ENCODE measurements around the gene SIX1.

The SIX1 gene

DNA sequence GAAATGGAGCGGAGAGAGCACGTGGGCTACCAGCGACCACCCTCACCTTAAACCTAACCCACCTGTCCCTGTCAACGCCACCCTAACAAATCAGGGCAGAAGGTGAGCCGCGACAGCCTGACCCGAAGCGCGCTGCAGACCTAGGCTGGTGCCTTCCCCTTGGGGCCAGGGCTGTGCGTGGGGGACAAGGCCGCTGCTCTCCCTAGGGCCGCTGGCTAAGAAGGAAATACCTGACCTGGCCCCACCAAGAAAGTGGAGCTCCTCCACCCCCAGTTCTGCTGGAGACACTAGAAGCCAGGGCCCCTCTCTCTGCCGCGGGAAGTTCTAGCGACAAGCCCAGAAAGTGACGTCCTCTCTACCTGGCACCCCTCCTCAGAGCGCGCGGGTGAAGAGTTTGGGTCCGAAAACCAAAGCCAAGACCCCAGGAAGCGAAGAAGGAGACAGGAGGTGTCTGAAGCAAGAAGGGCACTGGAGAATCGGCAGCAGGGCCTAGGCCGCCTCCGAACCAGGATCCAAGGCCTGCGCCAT, 7.5 kb downstream of the SIX1 start:
- no peak for DNase-seq (ENCODE audit: low read depth)

DNA sequence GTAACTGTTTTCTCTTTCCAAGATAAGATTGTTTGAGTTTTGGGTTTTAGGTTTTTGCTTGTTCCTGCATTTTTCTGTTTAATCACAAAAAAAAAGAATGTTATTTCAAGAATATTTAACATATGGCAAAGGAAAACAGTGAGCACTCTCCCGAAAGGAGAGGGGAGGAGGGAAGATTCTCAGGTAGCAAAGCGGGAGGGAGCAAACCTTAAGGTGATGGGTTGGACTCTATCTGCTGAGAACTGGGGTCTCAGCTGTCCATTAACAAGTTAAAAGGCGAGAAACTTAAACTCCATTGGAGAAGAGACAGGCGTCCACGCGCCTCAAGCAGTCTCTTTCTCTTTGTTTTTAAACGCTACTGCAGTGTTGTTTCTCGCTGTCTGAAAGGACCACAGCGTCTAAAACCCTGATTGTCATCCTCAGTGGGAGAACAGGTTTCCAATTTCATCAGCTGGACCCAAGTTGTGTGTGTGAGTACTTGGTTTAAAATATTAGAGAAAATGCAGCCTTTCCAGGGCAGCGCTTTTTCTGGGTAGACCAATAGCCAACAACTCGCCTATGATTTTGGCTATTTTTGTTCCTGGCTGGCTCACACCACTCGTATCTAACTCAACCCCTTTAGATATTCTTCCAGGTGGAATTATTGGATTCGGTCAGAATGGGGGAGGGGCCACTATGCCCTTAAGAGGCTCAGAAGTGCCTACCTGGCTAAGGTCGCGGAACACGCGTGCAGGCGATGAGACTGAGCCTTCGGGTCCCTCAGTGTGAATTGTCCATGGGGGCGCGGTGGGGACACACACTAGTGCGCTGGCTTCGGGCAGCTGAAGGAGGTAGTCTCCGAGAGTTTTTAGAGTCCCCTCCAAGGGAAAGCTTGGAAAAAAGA, 8.2 kb downstream of the SIX1 start:
- DNase-seq (ENCODE audit: low read depth) = no peak

DNA sequence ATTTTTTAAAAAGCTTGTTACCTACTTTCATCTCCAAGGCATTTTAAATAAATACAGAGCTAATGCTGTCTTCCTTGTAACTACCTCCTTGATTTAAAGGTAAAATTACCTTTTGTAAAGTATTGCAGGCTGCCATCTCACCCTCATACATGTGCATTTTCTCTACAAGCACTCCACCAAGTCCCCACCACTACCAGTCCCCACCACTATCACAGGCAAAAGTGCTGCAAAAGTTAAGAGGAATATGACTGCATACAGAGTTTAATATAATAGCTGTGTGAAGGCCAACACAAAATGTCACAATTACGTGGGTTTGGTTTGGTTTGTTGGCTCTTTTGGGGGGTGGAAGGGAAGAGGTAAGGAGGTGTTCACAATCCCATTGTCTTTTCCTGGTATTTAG, 9.6 kb downstream of the SIX1 start:
- no peak for DNase-seq (ENCODE audit: low read depth)

DNA sequence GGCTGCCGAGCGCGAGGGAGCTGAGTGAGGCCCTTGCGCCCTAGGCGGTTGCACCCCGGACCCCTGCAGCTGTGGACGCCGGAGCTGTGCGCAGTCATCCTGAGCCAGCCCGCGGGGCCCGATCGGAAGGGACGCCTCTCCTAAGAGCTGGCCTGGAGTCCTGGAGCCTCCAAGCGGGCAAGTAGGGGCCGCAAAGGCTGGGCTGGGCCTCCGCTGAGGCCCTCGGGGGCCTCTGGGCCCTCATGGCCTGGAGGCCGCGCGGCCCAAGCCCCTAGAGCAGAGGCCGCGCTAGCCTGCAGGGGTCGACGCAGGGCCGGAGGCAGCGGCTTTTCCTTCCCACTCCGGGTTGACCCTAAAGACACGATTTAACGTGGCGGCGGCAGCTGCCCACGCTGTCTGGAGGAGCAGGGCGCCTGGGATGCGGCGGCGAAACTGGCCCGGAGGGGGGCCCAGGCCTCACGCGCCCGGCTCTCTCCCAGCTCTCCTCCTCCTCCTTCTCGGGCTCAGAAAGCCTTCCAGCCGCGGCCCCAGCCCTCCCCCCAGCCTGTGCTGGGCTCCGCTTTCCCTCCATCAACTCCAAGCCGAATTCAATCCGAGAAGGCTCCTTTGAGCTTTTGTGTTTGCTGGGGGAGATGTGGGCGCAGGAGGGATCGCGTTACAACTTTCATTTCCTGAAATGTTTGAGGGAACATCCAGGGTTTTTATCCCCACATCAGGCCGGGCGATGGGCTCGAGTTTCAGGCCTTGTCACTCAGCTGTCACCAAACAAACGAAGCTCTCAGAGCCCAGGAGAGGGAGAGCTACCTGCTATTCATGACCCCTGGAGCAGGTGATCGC, 11.6 kb downstream of the SIX1 start:
- DNase-seq (ENCODE audit: low read depth) = no peak

DNA sequence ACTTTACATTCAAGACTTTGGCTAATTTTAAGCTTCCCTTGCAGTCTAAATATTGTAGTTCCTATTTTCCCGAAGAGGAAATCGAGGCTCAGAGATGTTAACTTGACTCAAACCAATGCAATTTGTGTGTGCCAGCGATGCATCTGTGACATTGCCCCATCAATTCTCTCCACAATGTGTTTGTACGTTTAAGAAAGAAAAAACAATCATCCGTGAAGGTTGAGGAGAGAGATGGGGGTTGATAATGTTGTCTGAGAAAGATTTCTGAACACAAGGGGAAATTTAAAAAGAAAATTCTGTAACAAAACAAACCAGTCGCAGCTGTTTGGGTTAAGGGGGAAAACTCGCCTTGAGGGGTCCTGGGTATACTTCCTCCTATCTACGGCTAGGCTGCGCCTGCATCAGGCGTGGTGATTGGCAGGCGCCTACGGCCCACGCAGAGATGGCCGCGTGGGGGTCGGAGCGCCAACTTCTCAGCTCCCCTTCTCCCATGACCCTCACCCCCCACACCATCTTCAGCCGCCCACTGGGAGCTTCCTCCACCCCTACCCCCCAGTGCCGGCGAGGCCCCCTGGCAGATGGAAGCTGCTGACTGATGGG, 12.3 kb downstream of the SIX1 start:
- no peak for DNase-seq (ENCODE audit: low read depth)

DNA sequence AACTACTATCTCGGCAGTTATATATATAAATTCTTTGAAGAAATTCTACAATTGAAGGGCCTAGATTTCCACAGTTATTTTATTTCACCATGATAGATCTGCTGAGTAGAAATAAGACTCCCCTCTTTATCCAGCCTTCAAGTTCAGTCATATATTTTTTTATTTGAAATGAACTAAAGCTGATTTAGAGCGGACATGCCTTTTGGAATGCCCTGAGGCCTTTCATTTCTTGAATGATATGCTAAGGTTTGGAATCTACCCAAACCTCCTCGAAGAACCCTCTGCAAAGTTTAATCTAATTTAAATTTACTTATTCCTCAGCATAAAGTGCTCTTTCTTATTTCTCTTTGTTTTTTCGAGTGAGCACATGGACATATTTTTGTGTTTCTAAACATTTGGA, 15.1 kb downstream of the SIX1 start:
- no peak for DNase-seq (ENCODE audit: low read depth)

DNA sequence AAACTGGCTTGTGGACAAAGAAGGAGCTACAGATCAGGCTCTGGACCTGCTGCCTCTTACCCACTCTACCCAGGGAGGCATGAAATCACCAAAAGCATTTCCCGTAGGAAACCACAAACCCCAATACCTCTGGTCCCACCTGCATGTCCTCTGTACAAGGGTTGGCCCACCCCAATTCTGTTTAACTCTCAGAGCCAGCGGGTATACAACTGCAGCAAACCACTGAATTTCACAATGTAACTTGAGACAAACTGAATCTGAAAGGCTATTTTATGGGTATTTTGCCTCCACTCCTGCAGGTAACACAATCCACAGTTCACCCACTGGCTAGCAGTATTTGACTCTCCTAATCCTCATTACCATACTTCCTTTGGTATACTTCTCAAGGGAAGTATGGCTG, 16.5 kb downstream of the SIX1 start:
- DNase-seq (ENCODE audit: low read depth) = no peak

DNA sequence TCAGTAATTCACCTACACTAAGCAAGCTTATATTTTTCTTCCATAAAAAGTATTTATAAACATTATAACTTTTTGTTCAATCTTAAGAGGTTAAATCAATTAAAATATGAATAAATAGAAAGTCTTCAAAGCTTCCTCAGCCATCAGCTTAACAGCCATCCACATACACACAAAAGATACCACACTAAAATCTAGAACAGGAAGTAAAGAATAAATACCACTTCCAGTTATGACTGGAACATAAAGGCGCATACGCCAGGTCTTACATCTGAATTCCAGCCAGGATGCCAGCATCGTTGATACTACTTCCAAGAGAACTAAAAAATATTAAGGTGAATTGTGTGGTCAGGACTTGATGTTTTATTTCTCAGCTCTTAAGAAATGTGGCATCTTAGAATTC, 17.0 kb downstream of the SIX1 start:
- no peak for DNase-seq (ENCODE audit: low read depth)

DNA sequence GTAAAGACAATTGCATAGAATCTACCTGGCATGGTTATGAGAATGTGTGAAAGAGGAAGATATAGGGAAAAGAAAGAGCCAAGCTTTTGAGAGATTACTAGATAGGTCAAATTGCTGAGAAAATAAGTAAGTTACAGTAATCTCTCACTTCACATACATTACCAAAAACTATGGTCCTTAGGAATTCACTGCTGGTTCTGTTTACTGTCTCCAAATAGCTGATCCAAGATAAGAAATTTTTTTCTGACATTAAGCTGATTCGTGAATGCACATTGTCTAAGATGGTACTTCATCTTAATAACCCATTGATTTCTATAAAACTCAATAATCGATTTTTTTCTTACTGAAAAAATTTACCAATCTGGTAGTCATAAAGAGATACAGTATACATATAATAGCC, 17.4 kb downstream of the SIX1 start:
- no peak for DNase-seq (ENCODE audit: low read depth)

DNA sequence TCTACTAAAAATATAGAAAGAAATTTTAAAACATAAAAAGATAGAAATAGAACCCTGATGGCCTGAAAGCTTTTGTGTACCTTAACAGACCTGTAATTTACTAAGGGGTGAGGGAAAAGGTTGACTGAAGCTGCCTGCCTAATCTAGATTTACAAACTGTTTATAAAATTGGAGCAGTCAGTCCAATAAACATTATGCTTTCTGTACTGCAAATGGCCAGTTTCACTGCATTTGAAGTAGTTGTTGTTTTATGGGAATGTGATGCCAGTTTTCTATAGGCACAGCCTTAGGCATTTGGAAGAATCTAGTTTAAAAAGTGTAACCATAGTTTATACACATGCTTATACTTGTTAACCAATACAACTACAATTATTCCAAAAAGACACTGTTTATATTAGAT, 19.1 kb downstream of the SIX1 start:
- no peak for DNase-seq (ENCODE audit: low read depth)

DNA sequence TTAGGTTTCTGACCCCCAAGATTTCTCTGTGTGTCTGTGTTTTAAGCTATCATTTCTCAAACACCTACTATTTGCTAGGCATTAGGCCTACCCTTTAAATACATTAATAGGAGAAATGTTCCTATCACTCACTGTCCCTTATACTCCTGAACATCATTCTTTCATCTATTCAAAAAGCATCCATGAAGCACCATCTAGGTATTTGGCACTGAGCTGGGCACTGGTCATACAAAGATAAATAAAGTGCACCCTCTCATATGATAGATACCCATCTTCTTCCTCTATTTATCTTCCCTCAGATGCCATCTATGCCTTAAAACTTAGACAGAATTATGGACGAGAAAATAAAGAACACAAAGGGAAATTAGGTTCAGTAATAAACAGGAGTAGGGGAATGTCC, 20.4 kb downstream of the SIX1 start:
- no peak for DNase-seq (ENCODE audit: low read depth)

DNA sequence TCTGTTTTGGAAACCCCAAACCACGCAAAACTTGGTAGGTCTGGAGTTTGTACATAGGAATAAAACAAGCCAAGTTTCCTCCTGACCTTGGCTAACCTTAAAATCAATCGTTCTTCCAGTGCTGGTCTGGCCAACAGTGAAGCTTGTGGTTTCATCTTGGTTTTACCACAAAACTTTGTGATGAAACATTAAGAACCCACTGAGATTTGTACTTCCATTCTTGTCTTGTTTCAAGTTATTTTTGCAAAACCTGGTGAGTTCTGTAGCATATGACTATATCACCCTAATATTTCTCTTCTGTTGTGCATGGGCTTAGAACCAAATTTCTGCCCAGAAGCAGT, 26.4 kb downstream of the SIX1 start:
- DNase-seq (ENCODE audit: low read depth) = no peak

DNA sequence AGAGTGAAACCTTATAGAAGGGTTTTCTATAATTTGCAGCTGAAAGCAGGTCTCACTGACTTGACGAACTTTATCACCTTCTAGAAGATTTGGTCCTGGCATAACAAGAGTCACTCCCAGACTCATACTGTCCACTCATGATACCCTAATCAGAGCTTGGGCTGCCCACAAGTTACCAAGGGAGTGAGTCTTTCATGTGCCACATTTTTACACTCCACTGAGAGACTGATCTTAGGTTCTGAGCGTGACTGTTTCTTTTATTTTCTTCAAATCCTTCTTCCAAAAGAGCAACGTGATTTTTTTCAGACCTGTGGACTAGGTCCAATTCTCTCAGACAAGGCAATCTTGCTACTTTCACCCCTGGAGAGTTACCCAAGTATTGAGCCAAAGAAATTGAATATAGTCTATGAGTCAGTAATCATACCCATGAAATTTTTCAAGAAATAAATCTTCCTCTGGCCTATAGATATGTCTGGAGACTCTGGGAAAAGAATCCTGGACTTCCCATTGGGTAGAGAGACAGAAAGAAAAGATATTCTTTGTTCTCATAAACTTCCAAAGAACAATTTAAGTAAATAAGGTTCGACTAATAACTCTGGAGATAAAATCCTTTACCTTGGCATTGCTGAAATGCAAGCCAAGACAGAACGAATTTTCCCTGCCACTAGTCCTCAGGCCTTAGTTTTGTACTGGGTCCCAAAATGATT, 26.9 kb downstream of the SIX1 start:
- no peak for DNase-seq (ENCODE audit: low read depth)

DNA sequence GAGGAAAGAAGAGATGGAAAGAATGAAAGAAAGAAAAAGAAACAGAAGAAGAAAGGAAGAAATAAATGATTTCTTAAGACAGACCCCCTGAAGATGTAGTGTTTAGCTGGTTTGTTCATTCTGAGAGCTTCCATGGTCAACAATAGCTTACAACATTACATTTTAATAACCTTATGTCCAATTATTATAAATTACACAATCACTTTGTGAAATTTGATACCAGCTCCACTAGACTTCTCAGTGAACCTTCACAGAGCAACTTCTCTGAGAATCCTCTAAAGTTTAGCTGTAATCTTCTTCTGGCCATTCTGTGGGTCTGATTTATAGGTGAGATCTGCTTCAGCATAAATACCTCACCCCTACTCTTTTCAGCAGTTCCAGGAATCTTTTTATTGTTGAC, 27.9 kb downstream of the SIX1 start:
- DNase-seq (ENCODE audit: low read depth) = no peak

DNA sequence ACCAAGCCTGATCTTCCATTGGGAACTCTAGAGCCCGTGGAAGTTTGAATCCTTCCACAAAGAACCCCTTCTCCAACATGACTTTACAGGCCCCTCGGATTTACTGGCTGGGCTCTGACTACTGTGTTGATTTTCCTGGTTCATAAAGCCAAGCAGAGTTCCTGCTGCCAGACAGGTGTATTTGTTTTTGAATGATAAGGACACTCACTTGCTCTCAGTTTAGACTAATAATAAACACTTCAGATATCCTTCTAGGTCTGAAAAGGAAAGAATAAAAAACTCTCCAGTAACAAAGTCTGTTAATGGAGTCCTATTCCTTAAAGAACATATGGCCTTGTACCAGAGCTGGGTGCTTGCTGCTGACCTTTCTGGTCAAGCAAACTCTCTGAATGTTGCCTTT, 31.0 kb downstream of the SIX1 start:
- no peak for DNase-seq (ENCODE audit: low read depth)

DNA sequence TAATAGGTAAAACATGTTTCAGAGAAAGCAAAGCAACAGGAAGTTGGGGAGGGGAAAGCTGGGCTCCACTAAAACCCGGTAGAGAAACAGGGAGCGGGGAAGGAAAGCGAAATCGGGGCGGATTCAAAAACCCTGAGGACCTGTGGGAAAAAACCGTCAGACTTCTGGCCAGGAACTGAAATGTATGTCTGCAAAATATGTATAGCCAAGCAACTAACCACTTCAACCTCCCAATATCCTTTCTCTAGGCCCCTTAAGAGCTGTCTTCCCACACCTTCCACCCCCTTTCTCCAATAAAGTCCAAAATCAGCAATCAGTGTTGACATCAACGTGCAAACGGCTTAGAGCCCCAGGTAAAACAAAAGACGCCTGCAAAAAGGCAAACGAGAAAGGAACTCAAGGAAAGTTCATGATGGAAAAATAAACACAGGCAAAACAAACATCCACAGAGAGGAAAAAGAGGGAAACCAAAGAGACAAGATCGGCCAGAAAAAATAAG, 32.8 kb downstream of the SIX1 start:
- DNase-seq (ENCODE audit: low read depth) = no peak

DNA sequence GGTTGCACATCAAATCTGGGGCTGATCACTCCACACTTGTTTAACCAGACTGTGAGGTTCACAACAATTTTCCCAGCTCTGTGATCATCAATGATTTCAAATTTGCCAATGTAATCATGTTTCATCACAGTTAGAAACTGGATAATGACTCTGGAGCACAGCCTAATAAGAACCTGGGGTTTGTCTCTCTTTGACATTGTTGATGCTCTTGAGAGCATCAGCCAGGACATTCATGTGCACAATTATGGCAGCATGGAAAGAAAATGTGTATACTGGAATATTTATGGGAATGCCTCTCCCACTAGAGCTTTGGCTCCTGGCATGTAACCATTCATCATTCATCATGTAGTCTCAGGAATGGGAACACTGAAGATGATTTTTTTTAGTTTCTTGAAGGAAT, 47.0 kb downstream of the SIX1 start:
- no peak for DNase-seq (ENCODE audit: low read depth)

DNA sequence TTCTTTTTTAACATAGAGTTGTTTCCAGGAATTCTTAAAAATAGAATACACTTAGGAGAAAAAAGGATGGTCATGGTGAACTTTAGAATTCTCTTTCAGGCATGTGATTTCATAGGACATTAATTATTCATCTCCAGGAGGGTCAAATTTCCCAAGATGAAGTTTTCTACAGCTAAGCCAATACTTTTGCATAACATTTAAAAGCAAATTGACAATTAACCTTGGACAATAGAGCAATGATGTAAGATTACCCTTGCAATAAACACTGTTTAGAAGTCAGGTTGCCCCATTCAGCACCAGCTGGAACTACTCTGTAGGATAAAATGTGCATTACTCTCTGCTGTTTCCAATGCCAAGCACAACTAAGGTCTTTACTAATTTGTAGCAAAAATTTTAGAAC, 49.5 kb downstream of the SIX1 start:
- DNase-seq (ENCODE audit: low read depth) = no peak

DNA sequence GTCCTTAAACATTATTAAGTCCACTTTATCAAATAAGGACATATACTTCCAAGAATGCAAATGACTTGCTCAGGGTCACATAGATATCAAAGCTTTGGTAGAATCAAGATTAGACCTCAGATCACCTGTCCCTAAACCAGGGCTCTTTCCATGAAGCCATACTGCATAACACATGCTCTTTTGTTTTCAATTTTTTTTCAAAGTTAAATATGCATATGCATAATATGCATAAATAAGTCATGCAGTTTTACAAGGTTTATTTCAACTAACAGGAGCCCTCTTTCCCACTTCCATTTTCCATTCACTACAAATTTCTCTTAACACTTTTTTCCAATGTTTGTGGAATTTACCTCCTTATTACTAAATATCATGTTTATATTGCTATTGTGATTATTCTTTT, 53.1 kb downstream of the SIX1 start:
- no peak for DNase-seq (ENCODE audit: low read depth)

DNA sequence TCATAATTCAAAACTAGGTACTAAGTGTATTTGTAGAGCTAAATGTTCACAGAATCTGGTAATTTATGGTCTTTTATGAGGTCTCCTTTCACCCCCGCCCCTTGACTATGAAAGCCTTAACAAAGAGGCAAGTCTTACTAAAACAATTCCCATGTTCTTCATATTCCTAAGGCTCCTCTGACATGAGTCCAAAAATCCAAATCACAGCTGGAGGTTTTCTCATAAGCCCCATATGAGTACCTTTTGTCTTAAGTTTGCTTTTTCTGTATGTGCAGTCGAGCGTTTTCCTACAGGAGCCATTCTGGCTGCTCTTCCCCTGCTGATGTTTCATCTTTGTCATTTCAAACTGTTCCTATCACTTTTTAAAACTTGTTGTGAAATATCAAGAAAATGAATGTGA, 55.2 kb downstream of the SIX1 start:
- no peak for DNase-seq (ENCODE audit: low read depth)
